K562 (cell line): ENCODE measurements around the gene CD244.

ENCODE experiments used
- CHD1 ChIP-seq: fragments of 200-600 bp; sonication (generic); IDR thresholded peaks from one replicate; pipeline ENCODE4 v1.6.1; 2012; ENCODE audit warnings: mild to moderate bottlenecking, moderate library complexity, low read length, inconsistent platforms
- FUS ChIP-seq: fragments of 200-400 bp; formaldehyde crosslinking; optimal IDR thresholded peaks from 2 replicates; pipeline ENCODE3; 2017; ENCODE audit warnings: low read depth, low read length
- GTF2F1 ChIP-seq: IDR thresholded peaks from 2 replicates; pipeline ENCODE4 v1.6.1; 2011; ENCODE audit warnings: low read depth, low read length, improper control_type of control experiment
- MEF2D ChIP-seq: conservative IDR thresholded peaks from 2 replicates; pipeline ENCODE4 v1.6.1; 2016; ENCODE audit warnings: low read depth, missing genetic modification characterization, missing compliant biosample characterization
- SMARCC2 ChIP-seq: fragments of 450-650 bp; IDR thresholded peaks from 2 replicates; pipeline ENCODE4 v1.6.1; 2017; ENCODE audit warnings: antibody characterized with exemption, moderate library complexity, mild to moderate bottlenecking, low read depth
- SMARCE1 ChIP-seq: fragments of 450-650 bp; IDR thresholded peaks from 2 replicates; pipeline ENCODE4 v1.7.1; 2016; ENCODE audit warnings: mild to moderate bottlenecking
- TF ChIP-seq, protein P1 (sequence below), 3 experiments: IDR thresholded peaks in 2 of 3; conservative IDR thresholded peaks in 1 of 3; 2 replicates each; pipeline ENCODE4 v1.5.1; 2011 to 2012; ENCODE audit warnings: low read length in 3 of 3, mild to moderate bottlenecking in 3 of 3, control low read depth in 2 of 3, improper control_type of control experiment in 1 of 3, inconsistent platforms in 1 of 3, low read depth in 1 of 3, mixed read lengths in 1 of 3, moderate library complexity in 1 of 3; ENCODE audit not compliant: insufficient read depth in 2 of 3
- TF ChIP-seq, protein P2 (sequence below): sonication (generic); formaldehyde crosslinking; IDR thresholded peaks from 2 replicates; pipeline ENCODE4 v1.8.1; 2023; ENCODE audit warnings: mild to moderate bottlenecking, missing genetic modification reagents
- TF ChIP-seq, protein P3 (sequence below): sonication (generic); formaldehyde crosslinking; IDR thresholded peaks from 2 replicates; pipeline ENCODE4 v1.5.0; 2020; ENCODE audit warnings: missing genetic modification reagents

DNA sequence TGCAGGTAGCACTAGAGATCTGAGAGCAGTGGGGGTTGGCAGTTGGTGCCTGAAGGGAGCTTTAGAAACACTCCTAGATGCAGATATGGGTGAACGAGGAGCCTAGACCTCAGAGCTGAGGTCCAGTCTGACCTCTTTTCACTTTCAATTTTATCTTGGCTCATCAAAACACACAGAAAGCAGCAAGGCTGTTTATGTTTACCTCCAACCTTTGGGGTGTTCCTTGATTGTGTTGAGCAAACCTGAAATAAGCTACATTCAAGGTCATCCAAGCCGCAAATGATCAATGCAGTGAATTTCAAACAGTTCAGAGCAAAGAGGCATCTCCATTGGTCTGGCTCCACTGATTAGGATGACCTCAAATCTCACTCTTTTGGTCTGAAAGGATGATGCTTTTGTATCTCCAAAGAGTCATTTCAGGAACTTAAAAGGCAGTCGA is 65.4 kb downstream of the CD244 start:
- TF ChIP-seq, protein P1, sequence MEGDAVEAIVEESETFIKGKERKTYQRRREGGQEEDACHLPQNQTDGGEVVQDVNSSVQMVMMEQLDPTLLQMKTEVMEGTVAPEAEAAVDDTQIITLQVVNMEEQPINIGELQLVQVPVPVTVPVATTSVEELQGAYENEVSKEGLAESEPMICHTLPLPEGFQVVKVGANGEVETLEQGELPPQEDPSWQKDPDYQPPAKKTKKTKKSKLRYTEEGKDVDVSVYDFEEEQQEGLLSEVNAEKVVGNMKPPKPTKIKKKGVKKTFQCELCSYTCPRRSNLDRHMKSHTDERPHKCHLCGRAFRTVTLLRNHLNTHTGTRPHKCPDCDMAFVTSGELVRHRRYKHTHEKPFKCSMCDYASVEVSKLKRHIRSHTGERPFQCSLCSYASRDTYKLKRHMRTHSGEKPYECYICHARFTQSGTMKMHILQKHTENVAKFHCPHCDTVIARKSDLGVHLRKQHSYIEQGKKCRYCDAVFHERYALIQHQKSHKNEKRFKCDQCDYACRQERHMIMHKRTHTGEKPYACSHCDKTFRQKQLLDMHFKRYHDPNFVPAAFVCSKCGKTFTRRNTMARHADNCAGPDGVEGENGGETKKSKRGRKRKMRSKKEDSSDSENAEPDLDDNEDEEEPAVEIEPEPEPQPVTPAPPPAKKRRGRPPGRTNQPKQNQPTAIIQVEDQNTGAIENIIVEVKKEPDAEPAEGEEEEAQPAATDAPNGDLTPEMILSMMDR (IDR thresholded peaks at IDR 0.05 in 2 of 3, conservative IDR thresholded peaks at IDR 0.05 in 1 of 3; ENCODE audit: insufficient read depth in 2 of 3, low read depth in 1 of 3, low read length in 3 of 3) = no peak
- TF ChIP-seq CHD1 (no peak), FUS (no peak), MEF2D (no peak), GTF2F1 (no peak), SMARCE1 (no peak), SMARCC2 (no peak)
- TF ChIP-seq, protein P2, sequence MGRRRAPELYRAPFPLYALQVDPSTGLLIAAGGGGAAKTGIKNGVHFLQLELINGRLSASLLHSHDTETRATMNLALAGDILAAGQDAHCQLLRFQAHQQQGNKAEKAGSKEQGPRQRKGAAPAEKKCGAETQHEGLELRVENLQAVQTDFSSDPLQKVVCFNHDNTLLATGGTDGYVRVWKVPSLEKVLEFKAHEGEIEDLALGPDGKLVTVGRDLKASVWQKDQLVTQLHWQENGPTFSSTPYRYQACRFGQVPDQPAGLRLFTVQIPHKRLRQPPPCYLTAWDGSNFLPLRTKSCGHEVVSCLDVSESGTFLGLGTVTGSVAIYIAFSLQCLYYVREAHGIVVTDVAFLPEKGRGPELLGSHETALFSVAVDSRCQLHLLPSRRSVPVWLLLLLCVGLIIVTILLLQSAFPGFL (CRISPR knock-in tag) = no peak
- TF ChIP-seq, protein P3, sequence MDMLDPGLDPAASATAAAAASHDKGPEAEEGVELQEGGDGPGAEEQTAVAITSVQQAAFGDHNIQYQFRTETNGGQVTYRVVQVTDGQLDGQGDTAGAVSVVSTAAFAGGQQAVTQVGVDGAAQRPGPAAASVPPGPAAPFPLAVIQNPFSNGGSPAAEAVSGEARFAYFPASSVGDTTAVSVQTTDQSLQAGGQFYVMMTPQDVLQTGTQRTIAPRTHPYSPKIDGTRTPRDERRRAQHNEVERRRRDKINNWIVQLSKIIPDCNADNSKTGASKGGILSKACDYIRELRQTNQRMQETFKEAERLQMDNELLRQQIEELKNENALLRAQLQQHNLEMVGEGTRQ (CRISPR knock-in tag) = no peak
